GM12891 (cell line): ENCODE data around the gene DENND1A.

ENCODE experiments used
- POLR2A ChIP-seq: IDR thresholded peaks from 2 replicates; pipeline ENCODE4 v1.6.1; 2011; ENCODE audit warnings: low read depth, low read length, control low read depth
- TAF1 ChIP-seq: IDR thresholded peaks from 2 replicates; pipeline ENCODE4 v1.6.1; 2011; ENCODE audit warnings: low read depth, low read length, control low read depth

GRCh38 chr9:123651273-123651672 lies 278.7 kb downstream of the DENND1A start:
- TF ChIP-seq POLR2A (no peak), TAF1 (no peak)
